Vagina (tissue), 2 donors: ENCODE data around the gene DPM3.

ENCODE experiments used
- CTCF ChIP-seq, 3 experiments: fragments of 450-650 bp in 2 of 3; fragments of 200-600 bp in 1 of 3; sonication (generic) in 1 of 3; IDR thresholded peaks; one replicate each; pipeline ENCODE4 v1.5.1; 2017 to 2019; ENCODE audit warnings: antibody characterized with exemption in 3 of 3, mild to moderate bottlenecking in 2 of 3, moderate library complexity in 2 of 3
- POLR2A ChIP-seq, 2 donors: fragments of 450-650 bp; IDR thresholded peaks; one replicate each; pipeline ENCODE4 v1.6.1; 2017; ENCODE audit warnings: antibody characterized with exemption in 2 of 2, mild to moderate bottlenecking in 2 of 2, moderate library complexity in 2 of 2
- POLR2AphosphoS5 ChIP-seq, 2 donors: sonication (generic); formaldehyde crosslinking; IDR thresholded peaks; one replicate each; pipeline ENCODE4 v1.9.0; 2017; ENCODE audit warnings: antibody characterized with exemption in 2 of 2, mild to moderate bottlenecking in 2 of 2, low read depth in 1 of 2; ENCODE audit not compliant: insufficient read depth in 1 of 2

DNA sequence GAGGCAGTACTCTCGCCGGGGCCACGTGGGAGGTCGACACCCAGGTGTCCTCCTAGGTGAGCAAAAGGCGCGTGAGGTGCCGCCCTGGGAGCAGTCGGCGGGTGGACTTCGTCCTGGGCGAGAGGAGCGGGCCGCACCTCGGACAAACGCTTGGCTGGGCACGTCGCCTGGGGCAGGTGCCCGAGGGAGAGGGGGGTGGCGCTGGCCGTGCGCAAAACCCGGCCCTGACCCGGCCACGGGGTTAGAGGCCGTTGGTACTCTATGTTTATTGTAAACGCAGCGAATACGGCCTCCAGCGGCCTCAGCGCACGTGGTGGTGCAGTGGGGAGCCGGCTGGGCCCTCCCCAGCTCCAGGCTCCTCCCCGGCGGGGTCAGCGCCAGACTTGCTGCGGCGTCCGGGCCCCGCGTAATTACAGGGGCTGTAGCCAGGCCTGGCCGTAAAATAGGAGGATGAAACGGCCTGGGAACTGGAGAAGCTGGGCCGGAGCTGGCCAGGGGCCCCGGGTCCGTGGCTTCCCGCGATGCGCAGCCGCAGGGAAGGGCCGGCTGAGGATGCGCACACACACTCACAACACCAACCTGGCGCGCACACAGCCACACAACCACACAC is 14.3 kb downstream of the DPM3 start:
- TF ChIP-seq CTCF (IDR thresholded peaks at IDR 0.05) (no peak), POLR2AphosphoS5 (IDR thresholded peaks at IDR 0.05; ENCODE audit: insufficient read depth in 1 of 2, low read depth in 1 of 2) (peak in 1 of 2 donors; percentile 50), POLR2A (IDR thresholded peaks at IDR 0.05) (no peak)
